Neutrophil (primary cell): ENCODE results near the gene CUL3.
"Not testable (repeated sequence)": the region's sequence is repeated elsewhere in the genome, so short reads cannot be mapped to it uniquely, and the experiment has no call there.

Source experiments
- H3K27ac ChIP-seq: fragments of 200-600 bp; sonication (generic); 2 replicates; pipeline ENCODE4 v1.5.1; 2016; ENCODE audit warnings: mild to moderate bottlenecking, moderate library complexity
- H3K27me3 ChIP-seq: fragments of 200-600 bp; sonication (generic); 2 replicates; pipeline ENCODE4 v1.6.0; 2016; ENCODE audit warnings: mild to moderate bottlenecking
- H3K36me3 ChIP-seq: fragments of 200-600 bp; sonication (generic); 2 replicates; pipeline ENCODE4 v1.5.1; 2017
- H3K4me1 ChIP-seq, 2 experiments: fragments of 200-600 bp in 1 of 2; sonication (generic) in 1 of 2; 1 replicate in 1 of 2; 2 replicates in 1 of 2; pipeline versions ENCODE4 v1.5.1 to v1.6.1; 2013 to 2016; ENCODE audit warnings: low read depth in 1 of 2, low read length in 1 of 2, mild to moderate bottlenecking in 1 of 2, moderate library complexity in 1 of 2; ENCODE audit not compliant: control insufficient read depth in 1 of 2, insufficient read depth in 1 of 2
- H3K4me3 ChIP-seq, 2 experiments: fragments of 200-600 bp in 1 of 2; sonication (generic) in 1 of 2; 1 replicate in 1 of 2; 2 replicates in 1 of 2; pipeline ENCODE4 v1.5.1; 2013 to 2016; ENCODE audit warnings: low read depth in 1 of 2, low read length in 1 of 2, mild to moderate bottlenecking in 1 of 2, moderate library complexity in 1 of 2
- H3K9me3 ChIP-seq: fragments of 200-600 bp; sonication (generic); 2 replicates; pipeline ENCODE4 v1.5.1; 2016
- CTCF ChIP-seq: fragments of 200-600 bp; sonication (generic); IDR thresholded peaks from 2 replicates; pipeline ENCODE4 v1.5.1; 2016; ENCODE audit warnings: antibody characterized with exemption

The CUL3 gene

GRCh38 chr2:224520064-224520463, 65.1 kb downstream of the CUL3 start:
- Histone ChIP-seq H3K36me3 (no peaks in the 10 kb centered on the region), H3K4me3 (no peak overlapping the region), H3K27ac (peak overlapping the region; percentile 44), H3K4me1 (peaks cover 16 to 53% of the 10 kb centered on the region in 2 experiments), H3K27me3 (no peaks in the 10 kb centered on the region), H3K9me3 (no peaks in the 10 kb centered on the region)
- TF ChIP-seq CTCF, result no peak

GRCh38 chr2:224518806-224519580, 66.2 kb downstream of the CUL3 start:
- H3K4me3 ChIP-seq, result no peak overlapping the region
- TF ChIP-seq CTCF, result no peak
- H3K4me1 ChIP-seq, result peaks cover 16 to 47% of the 10 kb centered on the region in 2 experiments
- H3K27me3 ChIP-seq, result no peaks in the 10 kb centered on the region
- no peaks in the 10 kb centered on the region for H3K9me3 ChIP-seq
- H3K36me3 ChIP-seq, result no peaks in the 10 kb centered on the region
- H3K27ac ChIP-seq, result no peak overlapping the region

- H3K4me1 ChIP-seq, result peaks cover 11 to 37% of the 10 kb centered on the region in 2 experiments
- H3K9me3 ChIP-seq, result no peaks in the 10 kb centered on the region
- TF ChIP-seq CTCF, result no peak
- peak overlapping the region in 1 of 2 experiments; percentile 4 for H3K4me3 ChIP-seq
- peaks cover 4% of the 10 kb centered on the region for H3K36me3 ChIP-seq
- H3K27ac ChIP-seq, result peak overlapping the region; percentile 4
- H3K27me3 ChIP-seq, result no peaks in the 10 kb centered on the region
Measured at GRCh38 chr2:224517963-224518362, 67.2 kb downstream of the CUL3 start.

- H3K27ac ChIP-seq, H3K9me3 ChIP-seq, H3K27me3 ChIP-seq, H3K4me3 ChIP-seq, H3K36me3 ChIP-seq: not testable (repeated sequence)
- peaks cover 11 to 32% of the 10 kb centered on the region in 2 experiments for H3K4me1 ChIP-seq
Measured at GRCh38 chr2:224516393-224516792, 68.8 kb downstream of the CUL3 start.

GRCh38 chr2:224513991-224514390, 71.2 kb downstream of the CUL3 start:
- TF ChIP-seq CTCF, result no peak
- H3K9me3 ChIP-seq, result no peaks in the 10 kb centered on the region
- H3K27me3 ChIP-seq, result no peaks in the 10 kb centered on the region
- H3K36me3 ChIP-seq, result peaks cover 6% of the 10 kb centered on the region
- H3K4me3 ChIP-seq, result no peak overlapping the region
- H3K4me1 ChIP-seq, result peaks cover 6 to 19% of the 10 kb centered on the region in 2 experiments
- H3K27ac ChIP-seq, result no peak overlapping the region

GRCh38 chr2:224507789-224508188, 77.4 kb downstream of the CUL3 start:
- Histone ChIP-seq H3K27me3 (no peaks in the 10 kb centered on the region), H3K4me1 (no peaks in the 10 kb centered on the region), H3K27ac (no peak overlapping the region), H3K36me3 (peaks cover 48% of the 10 kb centered on the region), H3K9me3 (no peaks in the 10 kb centered on the region), H3K4me3 (no peak overlapping the region)
- no peak for TF ChIP-seq CTCF
